ENCODE data around the gene RADX. TPM values are rescaled to one million over a fixed set of nuclear protein-coding genes. Genes with fewer than 3 reads are reported as not detected.

RADX gene
- total RNA-seq, 2 experiments from 2014 or later = 3.6 to 4.3 TPM

DNA sequence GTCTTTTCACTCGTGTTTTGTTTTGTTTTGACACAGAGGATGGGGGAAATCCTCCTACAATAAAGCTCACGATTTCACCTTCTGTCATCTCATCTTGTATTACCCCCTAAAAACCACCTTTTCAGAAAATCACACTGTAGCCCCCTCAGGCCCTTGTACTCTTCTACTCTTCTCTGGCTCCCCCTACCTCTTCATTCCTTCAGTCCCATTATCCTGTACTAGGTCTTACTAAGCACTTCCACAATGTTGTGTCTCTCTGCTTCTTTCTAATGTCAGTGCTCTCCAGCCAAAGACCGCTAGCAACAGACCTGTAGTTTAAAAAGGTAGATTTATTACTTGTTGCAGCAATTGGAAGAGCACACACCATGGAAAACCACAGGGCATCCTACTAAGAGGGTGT, 84.7 kb downstream of the RADX start:
- DNase-seq (no peak), ATAC-seq (no peak)
- ChIA-PET CTCF (no interaction called here), POLR2A (no interaction called here)
- H3K4me1 Mint-ChIP-seq (ENCODE audit: low read depth) = no peaks in the 10 kb centered on the region
- H3K36me3 Mint-ChIP-seq (ENCODE audit: low read depth) = no peaks in the 10 kb centered on the region
- H3K27me3 Mint-ChIP-seq (ENCODE audit: low read depth) = peaks cover 11% of the 10 kb centered on the region
- no peaks in the 10 kb centered on the region for H3K9me3 Mint-ChIP-seq (ENCODE audit: insufficient read depth)
- no peak overlapping the region for H3K4me3 Mint-ChIP-seq
- no peak overlapping the region for H3K27ac Mint-ChIP-seq

DNA sequence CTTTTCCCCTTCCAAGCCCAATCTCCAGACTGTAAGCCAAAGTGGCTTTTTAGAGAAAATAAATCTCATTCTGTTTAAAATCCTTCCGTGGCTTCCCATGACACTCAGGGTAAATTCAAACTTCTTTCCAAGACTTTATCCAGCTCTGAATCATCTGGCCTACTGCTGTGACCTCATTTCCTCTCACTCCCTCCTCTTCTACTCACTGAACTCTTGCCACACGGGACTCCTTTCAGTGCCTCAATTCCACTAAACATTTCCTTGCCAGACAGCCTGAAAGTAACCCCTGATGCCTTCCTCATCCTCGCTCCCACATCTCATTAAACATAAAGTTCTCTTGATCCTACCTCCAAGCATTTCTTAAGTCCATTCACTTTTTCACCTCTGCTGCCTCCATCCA, 86.9 kb downstream of the RADX start:
- Mint-ChIP-seq H3K4me1 (ENCODE audit: low read depth) (no peaks in the 10 kb centered on the region), H3K36me3 (ENCODE audit: low read depth) (no peaks in the 10 kb centered on the region), H3K27ac (no peak overlapping the region), H3K4me3 (no peak overlapping the region), H3K27me3 (ENCODE audit: low read depth) (peaks cover 6% of the 10 kb centered on the region), H3K9me3 (ENCODE audit: insufficient read depth) (no peaks in the 10 kb centered on the region)
- ATAC-seq (no peak), DNase-seq (no peak)
- ChIA-PET POLR2A (no interaction called here), CTCF (no interaction called here)

DNA sequence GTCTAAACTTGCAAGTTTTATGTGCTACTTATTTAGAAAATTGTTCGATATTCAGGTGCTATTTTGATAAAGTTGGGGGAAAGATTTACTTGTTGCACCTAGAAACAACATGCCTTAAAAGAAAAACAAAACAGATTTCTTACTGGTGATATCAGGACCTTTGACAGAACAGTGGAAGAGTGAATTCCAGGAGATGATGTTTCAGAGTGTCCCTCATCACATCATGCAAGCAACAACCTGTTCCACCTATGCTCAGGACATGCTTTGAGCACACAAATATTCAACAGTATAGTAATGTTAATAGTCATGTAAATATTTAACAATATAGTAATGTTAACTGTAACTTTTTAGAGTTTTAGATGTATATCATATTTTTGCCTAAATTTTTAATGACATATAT, 90.9 kb downstream of the RADX start:
- H3K4me1 Mint-ChIP-seq (ENCODE audit: low read depth) = no peaks in the 10 kb centered on the region
- H3K9me3 Mint-ChIP-seq (ENCODE audit: insufficient read depth) = no peaks in the 10 kb centered on the region
- H3K27ac Mint-ChIP-seq = no peak overlapping the region
- DNase-seq (no peak), ATAC-seq (no peak)
- no peak overlapping the region for H3K4me3 Mint-ChIP-seq
- POLR2A ChIA-PET = no interaction called here
- H3K36me3 Mint-ChIP-seq (ENCODE audit: low read depth) = no peaks in the 10 kb centered on the region
- CTCF ChIA-PET = no interaction called here
- no peaks in the 10 kb centered on the region for H3K27me3 Mint-ChIP-seq (ENCODE audit: low read depth)

DNA sequence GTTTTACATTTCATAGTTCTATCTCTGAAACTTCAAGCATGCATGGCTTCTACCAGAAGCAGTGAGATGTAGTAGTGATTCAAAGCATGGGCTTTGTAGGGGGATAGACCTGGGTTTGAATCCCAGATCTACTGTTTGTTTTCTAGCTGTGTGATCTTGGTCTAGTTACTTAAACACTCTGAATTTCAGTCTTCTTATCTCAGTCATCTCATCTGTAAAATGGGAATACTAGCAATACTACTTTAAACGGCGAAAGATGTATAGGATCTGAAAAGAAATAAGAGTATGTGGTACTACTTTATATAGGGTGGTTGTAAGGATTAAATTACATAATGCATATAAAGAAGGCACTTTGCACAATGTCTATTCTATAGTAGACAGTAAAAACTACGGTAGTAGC, 94.7 kb downstream of the RADX start:
- ChIA-PET CTCF (no interaction called here), POLR2A (no interaction called here)
- Mint-ChIP-seq H3K4me1 (ENCODE audit: low read depth) (no peaks in the 10 kb centered on the region), H3K36me3 (ENCODE audit: low read depth) (no peaks in the 10 kb centered on the region), H3K9me3 (ENCODE audit: insufficient read depth) (no peaks in the 10 kb centered on the region), H3K4me3 (no peak overlapping the region), H3K27ac (no peak overlapping the region), H3K27me3 (ENCODE audit: low read depth) (no peaks in the 10 kb centered on the region)
- DNase-seq (no peak), ATAC-seq (no peak)

DNA sequence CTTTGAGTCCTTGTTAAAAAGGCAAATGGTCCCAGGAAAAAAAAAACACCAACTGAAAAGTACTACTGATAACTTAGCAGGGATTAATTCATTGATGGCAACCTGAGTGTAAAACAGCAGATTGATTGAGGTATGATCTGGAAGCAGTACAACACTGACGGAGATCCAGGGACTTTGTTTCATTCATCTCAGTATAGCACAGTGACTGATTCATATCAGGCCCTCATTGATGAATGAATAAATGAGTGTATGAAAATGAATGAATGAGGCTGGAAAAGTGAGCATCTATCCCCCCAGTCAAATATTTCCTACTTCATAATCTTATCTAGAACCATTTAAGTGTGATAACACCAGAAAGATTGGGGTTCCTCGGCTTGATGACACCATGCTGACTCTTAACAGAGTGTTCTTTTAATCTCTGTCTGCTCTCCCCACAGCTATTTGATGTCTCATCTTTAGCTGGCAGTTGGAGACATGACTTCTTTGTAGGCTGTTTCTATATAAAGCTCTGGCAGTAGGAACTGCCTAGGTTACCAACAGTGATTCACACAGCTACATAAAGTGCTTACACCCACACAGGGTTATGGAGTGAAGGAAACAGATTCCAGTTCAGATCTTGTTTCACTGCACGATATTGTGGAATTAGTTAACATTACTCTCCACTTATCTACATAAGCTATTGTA, 96.1 kb downstream of the RADX start:
- CTCF ChIA-PET = no interaction called here
- DNase-seq (no peak), ATAC-seq (no peak)
- POLR2A ChIA-PET = no interaction called here
- Mint-ChIP-seq H3K27me3 (ENCODE audit: low read depth) (no peaks in the 10 kb centered on the region), H3K4me3 (no peak overlapping the region), H3K27ac (no peak overlapping the region), H3K36me3 (ENCODE audit: low read depth) (no peaks in the 10 kb centered on the region), H3K9me3 (ENCODE audit: insufficient read depth) (no peaks in the 10 kb centered on the region), H3K4me1 (ENCODE audit: low read depth) (no peaks in the 10 kb centered on the region)

DNA sequence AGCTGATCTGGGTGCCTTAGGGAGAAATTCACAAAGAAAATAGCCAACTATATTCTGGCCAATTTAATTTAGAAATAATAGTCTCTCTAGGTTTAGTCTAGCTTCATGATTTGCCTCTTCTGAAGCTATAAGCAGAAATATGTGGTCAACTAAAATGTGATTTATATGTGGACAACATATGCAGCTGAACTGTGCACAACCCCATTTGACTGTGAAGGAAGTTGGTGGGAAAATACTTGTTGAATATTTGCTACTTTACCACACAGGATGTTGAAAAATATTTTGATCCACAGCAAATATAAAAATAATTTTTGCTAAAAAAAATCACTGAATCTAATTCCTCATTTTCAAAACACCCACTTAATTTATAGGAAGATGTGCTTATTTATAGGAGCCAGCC, 99.0 kb downstream of the RADX start:
- H3K27ac Mint-ChIP-seq = no peak overlapping the region
- H3K4me3 Mint-ChIP-seq = no peak overlapping the region
- ATAC-seq = no peak
- no peaks in the 10 kb centered on the region for H3K4me1 Mint-ChIP-seq (ENCODE audit: low read depth)
- no peaks in the 10 kb centered on the region for H3K27me3 Mint-ChIP-seq (ENCODE audit: low read depth)
- H3K36me3 Mint-ChIP-seq (ENCODE audit: low read depth) = no peaks in the 10 kb centered on the region
- H3K9me3 Mint-ChIP-seq (ENCODE audit: insufficient read depth) = no peaks in the 10 kb centered on the region
- ChIA-PET POLR2A (no interaction called here), CTCF (no interaction called here)
- no peak for DNase-seq

DNA sequence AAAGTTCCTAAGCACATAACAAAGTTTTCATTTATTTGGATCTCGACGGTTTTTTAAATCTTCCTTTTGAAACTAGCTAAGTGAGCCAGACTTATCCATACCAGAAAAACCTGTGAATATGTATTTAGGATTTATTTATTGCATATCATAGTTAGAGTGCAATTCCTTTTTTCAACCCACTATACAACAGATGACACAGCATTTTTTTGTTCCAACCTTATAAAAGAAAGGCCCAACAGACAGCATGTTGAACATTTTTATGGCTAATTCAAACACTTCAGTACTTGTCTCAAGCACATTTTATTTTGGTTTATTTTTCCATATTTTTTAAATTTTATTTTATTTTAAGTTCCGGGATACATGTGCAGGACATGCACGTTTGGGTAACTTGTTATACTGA, 99.6 kb downstream of the RADX start:
- no peak for ATAC-seq
- H3K4me3 Mint-ChIP-seq = no peak overlapping the region
- POLR2A ChIA-PET = no interaction called here

DNA sequence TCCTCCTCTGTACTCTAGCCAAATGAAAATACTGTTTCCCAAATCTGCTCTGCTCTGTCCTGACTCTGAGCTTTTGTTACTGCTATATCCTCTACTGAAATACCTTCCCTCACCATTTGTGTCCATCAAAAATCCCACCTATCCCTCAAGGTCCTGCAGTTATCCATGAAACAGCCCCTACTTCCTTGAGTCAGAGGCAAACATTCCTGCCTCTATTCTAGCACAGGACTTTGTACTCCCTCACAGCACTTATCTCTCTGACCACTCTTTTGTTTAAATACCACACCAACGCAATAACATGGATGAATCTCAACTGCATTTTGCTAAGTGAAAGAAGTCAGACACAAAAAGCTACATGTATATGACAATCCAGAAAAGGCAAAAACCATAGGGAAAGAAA, 104.2 kb downstream of the RADX start:
- DNase-seq (no peak), ATAC-seq (no peak)
- Mint-ChIP-seq H3K4me3 (no peak overlapping the region), H3K36me3 (ENCODE audit: low read depth) (no peaks in the 10 kb centered on the region), H3K9me3 (ENCODE audit: insufficient read depth) (no peaks in the 10 kb centered on the region), H3K4me1 (ENCODE audit: low read depth) (no peaks in the 10 kb centered on the region), H3K27me3 (ENCODE audit: low read depth) (peaks cover 4% of the 10 kb centered on the region), H3K27ac (no peak overlapping the region)
- CTCF ChIA-PET = no interaction called here
- POLR2A ChIA-PET = no interaction called here

More for the DNA sequence above, 99.6 kb downstream of the RADX start:
- Mint-ChIP-seq H3K27ac (no peak overlapping the region), H3K36me3 (ENCODE audit: low read depth) (no peaks in the 10 kb centered on the region), H3K9me3 (ENCODE audit: insufficient read depth) (no peaks in the 10 kb centered on the region), H3K27me3 (ENCODE audit: low read depth) (peaks cover 4% of the 10 kb centered on the region), H3K4me1 (ENCODE audit: low read depth) (no peaks in the 10 kb centered on the region)
- CTCF ChIA-PET = no interaction called here
- no peak for DNase-seq

DNA sequence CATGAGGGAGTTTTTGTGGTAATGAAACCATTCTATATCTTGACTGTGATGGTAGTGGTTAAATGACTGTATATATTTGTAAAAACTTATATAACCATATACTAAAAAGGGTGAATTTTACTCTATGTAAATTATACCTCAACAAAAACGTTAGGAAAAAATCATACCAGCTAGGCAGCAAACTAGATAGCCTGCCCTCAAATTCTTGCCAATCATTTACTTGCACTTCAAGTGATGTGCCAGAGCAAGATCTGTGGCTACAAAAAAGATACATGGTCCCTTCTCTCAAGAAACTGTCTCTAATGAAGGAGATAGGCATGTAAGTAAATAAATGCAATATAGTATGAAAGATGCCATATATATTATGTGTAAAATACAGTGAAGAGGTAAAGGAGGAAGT, 104.7 kb downstream of the RADX start:
- Mint-ChIP-seq H3K27me3 (ENCODE audit: low read depth) (peaks cover 4% of the 10 kb centered on the region), H3K4me3 (no peak overlapping the region), H3K36me3 (ENCODE audit: low read depth) (no peaks in the 10 kb centered on the region), H3K9me3 (ENCODE audit: insufficient read depth) (no peaks in the 10 kb centered on the region), H3K4me1 (ENCODE audit: low read depth) (no peaks in the 10 kb centered on the region), H3K27ac (no peak overlapping the region)
- ChIA-PET POLR2A (no interaction called here), CTCF (no interaction called here)
- ATAC-seq (no peak), DNase-seq (no peak)

DNA sequence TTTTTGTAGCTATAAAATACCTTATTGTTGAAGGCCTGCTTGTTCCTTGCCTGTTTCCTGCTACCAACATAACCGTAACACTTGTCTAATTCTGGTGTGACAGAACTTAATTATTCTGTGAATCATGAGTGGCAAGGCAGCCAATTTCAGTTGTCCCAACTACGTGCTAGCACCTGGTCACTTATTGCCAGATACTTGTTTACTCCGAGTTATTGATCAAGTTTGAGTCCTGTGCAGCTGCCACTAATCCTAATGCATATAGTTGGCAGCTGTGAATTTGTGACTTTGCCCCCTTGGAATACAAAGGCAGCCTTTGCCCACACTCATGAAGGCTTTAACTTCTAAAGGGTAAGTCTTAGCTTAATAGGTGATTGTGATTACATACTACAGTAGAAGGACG, 106.9 kb downstream of the RADX start:
- DNase-seq (no peak), ATAC-seq (no peak)
- Mint-ChIP-seq H3K36me3 (ENCODE audit: low read depth) (no peaks in the 10 kb centered on the region), H3K27me3 (ENCODE audit: low read depth) (peaks cover 4% of the 10 kb centered on the region), H3K4me3 (no peak overlapping the region), H3K27ac (no peak overlapping the region), H3K9me3 (ENCODE audit: insufficient read depth) (no peaks in the 10 kb centered on the region), H3K4me1 (ENCODE audit: low read depth) (no peaks in the 10 kb centered on the region)
- ChIA-PET POLR2A (no interaction called here), CTCF (no interaction called here)

DNA sequence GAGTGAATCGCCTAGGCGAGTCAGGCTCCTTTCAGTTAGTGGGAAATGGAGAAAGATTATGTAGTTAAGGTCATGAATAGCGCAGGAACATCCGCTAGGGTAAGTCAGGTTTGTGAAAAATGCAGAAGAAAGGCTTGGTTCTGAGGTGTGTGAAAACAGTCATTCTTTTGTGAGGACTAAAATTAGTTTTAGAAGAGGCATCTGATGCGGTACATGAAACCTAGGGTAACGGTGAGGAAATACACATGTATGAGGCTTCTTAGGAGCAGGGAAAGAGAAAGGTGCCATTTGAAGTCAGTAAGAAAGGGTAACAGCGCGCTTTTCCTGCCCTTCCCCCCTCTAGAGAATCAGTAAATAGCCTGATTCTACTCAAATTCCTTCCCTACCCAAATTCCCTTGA, 114.2 kb downstream of the RADX start:
- H3K36me3 Mint-ChIP-seq (ENCODE audit: low read depth) = no peaks in the 10 kb centered on the region

DNA sequence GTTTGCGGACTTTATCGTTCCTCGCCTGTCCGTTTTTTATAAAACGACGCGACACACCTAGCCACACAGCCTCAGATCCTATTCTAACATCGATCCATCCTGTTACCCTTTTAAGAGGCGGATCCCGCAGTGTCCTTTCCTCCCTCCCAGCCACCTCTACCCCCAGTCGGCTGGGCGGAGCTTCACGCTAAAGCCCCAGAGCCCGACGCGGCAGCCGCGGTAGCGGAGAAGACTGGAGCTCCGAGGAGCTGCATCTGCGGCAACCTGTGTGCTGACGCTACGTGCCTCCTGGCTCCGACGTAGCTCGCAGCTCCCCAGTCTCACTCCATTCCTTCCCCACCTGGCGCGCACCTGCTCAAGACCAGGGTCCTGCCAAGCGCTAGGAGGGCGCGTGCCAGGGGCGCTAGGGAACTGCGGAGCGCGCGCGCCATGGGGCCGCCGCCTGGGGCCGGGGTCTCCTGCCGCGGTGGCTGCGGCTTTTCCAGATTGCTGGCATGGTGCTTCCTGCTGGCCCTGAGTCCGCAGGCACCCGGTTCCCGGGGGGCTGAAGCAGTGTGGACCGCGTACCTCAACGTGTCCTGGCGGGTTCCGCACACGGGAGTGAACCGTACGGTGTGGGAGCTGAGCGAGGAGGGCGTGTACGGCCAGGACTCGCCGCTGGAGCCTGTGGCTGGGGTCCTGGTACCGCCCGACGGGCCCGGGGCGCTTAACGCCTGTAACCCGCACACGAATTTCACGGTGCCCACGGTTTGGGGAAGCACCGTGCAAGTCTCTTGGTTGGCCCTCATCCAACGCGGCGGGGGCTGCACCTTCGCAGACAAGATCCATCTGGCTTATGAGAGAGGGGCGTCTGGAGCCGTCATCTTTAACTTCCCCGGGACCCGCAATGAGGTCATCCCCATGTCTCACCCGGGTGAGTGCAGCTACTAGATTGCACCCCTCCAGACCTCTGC, 115.0 kb downstream of the RADX start, which contains the start of gene RNF128:
Gene RNF128, plus strand, starts transcription at position 217 of the 953 bp plus-strand sequence. Its CDS starts 213 bp downstream, at position 430.
- H3K27me3 Mint-ChIP-seq (ENCODE audit: low read depth) = peaks cover 30% of the 10 kb centered on the region
- DNase-seq (peak; percentile 20), ATAC-seq (no peak)
- POLR2A ChIA-PET = no interaction called here
- no peaks in the 10 kb centered on the region for H3K4me1 Mint-ChIP-seq (ENCODE audit: low read depth)
- H3K4me3 Mint-ChIP-seq = peak within 1 kb of the TSS; percentile 46
- H3K27ac Mint-ChIP-seq = no peak within 1 kb of the TSS
- H3K9me3 Mint-ChIP-seq (ENCODE audit: insufficient read depth) = no peaks in the 10 kb centered on the region
- CTCF ChIA-PET = no interaction called here
- H3K36me3 Mint-ChIP-seq (ENCODE audit: low read depth) = no peaks in the 10 kb centered on the region

More for the DNA sequence above, 114.2 kb downstream of the RADX start:
- no peak for DNase-seq
- H3K9me3 Mint-ChIP-seq (ENCODE audit: insufficient read depth) = no peaks in the 10 kb centered on the region
- ATAC-seq = no peak
- no peaks in the 10 kb centered on the region for H3K4me1 Mint-ChIP-seq (ENCODE audit: low read depth)
- peaks cover 30% of the 10 kb centered on the region for H3K27me3 Mint-ChIP-seq (ENCODE audit: low read depth)
- H3K4me3 Mint-ChIP-seq = no peak overlapping the region
- CTCF ChIA-PET = no interaction called here
- POLR2A ChIA-PET = no interaction called here
- no peak overlapping the region for H3K27ac Mint-ChIP-seq
